HG03175 (cell line): ENCODE results near the gene HMX1.

ENCODE experiments used
- ATAC-seq: cut with Tn5 transposase; IDR thresholded peaks from one replicate; pipeline ENCODE4 v1.9.1; 2021; ENCODE audit warnings: mild to moderate bottlenecking, moderate library complexity; ENCODE audit not compliant: unreplicated experiment

HMX1 gene

GRCh38 chr4:8893227-8893623 is 21.6 kb upstream of the HMX1 start:
- no peak for ATAC-seq

- no peak for ATAC-seq
These were observed 21.1 kb upstream of the HMX1 start for GRCh38 chr4:8892556-8893226.

GRCh38 chr4:8891646-8892555 is 20.3 kb upstream of the HMX1 start:
- ATAC-seq: no peak

- no peak for ATAC-seq
These were observed 19.6 kb upstream of the HMX1 start for GRCh38 chr4:8891255-8891645.

GRCh38 chr4:8888856-8889255 is 17.2 kb upstream of the HMX1 start:
- no peak for ATAC-seq

- no peak for ATAC-seq
These were observed 15.2 kb upstream of the HMX1 start for GRCh38 chr4:8886612-8887406.

GRCh38 chr4:8882239-8882638 is 10.6 kb upstream of the HMX1 start:
- ATAC-seq: no peak

GRCh38 chr4:8880851-8881250 is 9.2 kb upstream of the HMX1 start:
- no peak for ATAC-seq

GRCh38 chr4:8879574-8879973 is 7.9 kb upstream of the HMX1 start:
- no peak for ATAC-seq

- no peak for ATAC-seq
These were observed 6.8 kb upstream of the HMX1 start for GRCh38 chr4:8878421-8878820.

GRCh38 chr4:8877780-8878040 is 6.1 kb upstream of the HMX1 start:
- ATAC-seq: no peak

- no peak for ATAC-seq
These were observed 5.5 kb upstream of the HMX1 start for GRCh38 chr4:8876982-8877779.

- ATAC-seq: no peak
These were observed 3.4 kb upstream of the HMX1 start for GRCh38 chr4:8874896-8875680.

- ATAC-seq: no peak
These were observed 2.6 kb upstream of the HMX1 start for GRCh38 chr4:8874003-8874895.

- no peak for ATAC-seq
These were observed 1.0 kb upstream of the HMX1 start for GRCh38 chr4:8872402-8873291.

- ATAC-seq: no peak
These were observed 807 bp downstream of the HMX1 start for GRCh38 chr4:8870647-8871416.

GRCh38 chr4:8869898-8870646 is 1.6 kb downstream of the HMX1 start:
- no peak for ATAC-seq
